NAMALWA (cell line): ENCODE measurements around the gene HDAC4.

Experiments used
- DNase-seq: peaks from one replicate; pipeline ENCODE4 v3.0.0-alpha.2; 2015; ENCODE audit warnings: low spot score

Gene HDAC4

DNA sequence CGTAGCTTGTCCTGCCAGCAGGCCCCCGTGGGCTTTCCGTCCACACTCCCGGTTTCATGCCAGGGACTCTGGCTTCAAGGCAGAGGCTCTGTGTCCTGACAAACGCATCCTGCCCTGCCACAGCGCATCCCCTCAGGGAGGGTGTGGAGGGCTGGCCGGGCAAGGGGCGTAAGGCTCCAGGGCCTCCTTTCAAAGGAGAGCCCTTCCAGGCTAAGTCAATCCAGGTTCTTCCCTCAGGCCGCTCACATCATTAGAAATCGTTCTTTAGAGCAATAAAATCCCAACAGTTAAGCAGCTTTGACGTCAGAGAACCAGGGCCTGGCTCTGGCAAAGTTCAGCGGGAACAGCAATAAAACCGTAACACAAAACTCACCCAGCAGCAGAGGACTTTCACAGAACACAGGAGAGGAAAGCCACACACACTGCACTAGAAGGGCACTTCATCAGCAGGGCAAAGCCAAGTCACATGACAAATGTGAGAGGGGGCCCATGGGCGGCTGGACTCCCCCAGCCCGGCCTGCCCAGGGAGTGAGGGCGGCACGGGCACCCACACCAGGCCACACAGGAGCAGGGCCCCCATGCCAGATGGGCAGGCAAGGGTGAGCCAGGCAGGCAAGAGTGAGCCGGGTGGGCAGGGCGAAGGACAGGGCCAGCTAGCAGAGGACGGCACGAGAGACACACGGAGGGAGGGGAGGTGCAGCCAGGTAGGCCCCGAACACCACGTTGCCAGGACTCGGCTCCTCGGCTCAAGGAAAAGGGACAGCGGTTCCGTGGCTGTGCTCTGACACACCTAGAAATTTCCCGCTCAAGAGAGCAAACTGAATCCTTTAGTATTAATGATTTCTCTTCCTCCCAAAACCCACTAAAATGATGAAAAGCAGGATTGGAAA, 52.0 kb downstream of the HDAC4 start:
- no peak for DNase-seq

DNA sequence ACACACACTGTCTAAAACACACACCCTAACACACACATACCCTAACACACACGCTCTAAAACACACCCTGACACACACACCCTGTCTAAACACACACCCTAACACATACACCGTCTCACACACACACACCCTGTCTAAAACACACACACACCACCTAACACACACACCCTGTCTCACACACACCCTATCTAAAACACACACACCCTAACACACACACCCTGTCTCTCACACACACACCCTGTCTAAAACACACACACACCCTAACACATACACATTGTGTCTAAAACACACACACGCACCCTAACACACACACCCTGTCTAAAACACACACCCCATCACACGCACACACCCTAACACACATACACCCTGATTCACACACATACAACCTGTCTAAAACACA, 54.1 kb downstream of the HDAC4 start:
- DNase-seq = no peak

DNA sequence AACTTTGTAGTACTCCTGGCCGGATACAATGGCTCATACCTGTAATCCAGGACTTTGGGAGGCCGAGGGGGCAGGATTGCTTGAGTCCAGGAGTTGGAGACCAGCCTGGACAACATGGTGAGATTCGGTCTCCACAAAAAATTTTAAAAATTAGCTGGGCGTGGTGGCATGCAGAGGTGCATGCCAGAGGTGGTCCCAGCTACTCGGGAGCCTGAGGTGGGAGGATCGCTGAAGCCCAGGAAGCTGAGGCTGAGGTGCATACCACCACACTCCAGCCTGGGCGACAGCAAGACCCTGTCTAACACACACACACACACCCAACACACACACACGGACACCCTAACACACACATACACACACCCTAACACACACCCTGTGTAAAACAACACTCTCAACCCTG, 55.6 kb downstream of the HDAC4 start:
- DNase-seq = no peak

DNA sequence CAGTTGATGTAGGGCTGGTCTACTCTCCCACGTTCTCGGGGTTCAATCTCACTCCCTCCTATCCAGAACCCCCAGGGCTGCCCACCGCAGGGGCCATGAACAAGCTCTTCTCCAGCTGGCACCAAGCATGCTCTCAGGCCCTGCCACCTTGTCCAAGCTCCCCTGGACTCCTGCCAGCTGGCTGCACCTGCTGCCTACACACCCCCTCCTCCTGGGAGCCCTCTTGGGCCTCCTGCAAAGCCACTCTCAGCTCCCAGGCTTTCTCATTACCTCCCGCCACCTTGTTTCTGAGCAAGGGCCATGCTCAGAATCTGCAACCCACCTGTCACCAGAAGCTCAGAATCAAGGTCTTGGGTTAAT, 56.0 kb downstream of the HDAC4 start:
- no peak for DNase-seq

DNA sequence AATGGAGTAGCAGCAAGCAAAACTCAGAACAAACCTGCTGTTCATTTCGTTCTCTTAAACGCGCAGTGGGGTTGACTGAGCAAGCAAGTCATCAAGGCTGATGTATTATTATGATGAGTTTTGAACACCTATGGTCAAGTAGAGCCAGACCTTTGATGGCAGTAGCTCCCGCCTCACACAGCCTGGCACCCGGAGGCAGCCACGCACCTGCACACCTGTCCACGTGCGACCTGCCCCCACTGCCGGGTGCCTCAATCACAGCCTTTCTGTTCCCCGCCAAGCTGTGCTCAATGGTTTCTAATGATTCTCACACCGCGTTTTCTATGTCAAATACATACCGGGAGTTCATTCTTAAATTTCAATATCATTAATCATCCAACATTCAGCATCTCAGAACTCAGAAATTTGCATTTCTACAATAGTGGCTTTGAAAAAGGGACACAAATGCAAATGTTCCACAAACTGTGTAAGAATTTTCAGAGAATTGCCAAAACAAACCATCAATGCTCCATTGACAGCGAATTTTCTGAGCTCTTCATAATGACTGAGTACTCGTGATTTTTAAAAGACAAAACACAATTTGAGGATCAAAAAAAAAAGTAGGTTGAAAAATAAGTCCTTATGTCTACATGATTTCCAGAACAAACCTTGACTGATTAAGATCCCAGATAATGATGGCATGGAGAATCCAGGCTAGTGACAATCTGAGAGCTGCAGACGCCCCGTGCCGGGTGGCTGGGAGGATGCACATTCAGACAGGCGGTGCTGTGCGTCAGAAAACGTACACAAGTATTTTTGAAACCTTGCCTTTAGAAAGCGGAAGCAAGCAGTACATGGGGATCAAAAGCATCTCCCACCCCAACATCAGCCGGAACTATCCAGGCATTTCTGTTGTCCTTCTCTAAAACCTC, 56.6 kb downstream of the HDAC4 start:
- DNase-seq = no peak

DNA sequence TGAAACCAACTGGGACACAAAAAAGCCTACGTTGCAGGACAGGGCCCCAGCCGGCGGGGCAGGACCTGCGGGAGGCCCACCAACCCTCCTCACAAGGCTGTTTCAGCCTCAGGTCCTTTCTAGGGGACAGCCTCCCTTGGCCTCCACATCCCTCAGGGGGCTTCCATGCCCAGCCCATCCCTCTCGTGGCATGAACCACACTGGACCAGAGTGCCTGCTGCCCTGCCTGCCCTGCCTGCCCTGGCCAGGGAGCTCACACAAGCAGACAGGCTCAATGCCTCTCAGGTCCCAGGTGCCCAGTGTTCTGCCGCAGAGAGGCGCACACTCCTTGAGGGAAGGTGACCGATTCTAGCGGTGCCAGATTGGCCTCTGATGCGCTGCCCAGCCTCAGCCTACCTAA, 57.4 kb downstream of the HDAC4 start:
- DNase-seq = no peak

DNA sequence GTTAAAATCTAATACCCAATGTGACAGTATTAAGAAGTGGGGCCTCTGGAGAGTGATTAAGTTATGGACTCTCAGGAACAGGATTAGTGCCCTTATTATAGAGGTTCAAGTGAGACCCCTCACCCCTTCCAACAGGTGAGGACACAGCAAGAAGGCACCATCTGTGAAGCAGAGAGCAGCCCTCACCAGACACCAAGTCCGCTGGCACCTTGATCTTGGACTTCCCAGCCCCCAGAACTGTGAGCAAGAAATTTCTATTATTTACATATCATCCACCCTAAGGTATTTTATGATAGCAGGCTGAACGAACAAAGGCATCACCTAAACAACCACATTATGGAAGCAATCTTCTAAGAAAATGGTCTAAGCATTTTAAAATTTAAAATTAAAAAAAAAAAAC, 59.0 kb downstream of the HDAC4 start:
- no peak for DNase-seq

DNA sequence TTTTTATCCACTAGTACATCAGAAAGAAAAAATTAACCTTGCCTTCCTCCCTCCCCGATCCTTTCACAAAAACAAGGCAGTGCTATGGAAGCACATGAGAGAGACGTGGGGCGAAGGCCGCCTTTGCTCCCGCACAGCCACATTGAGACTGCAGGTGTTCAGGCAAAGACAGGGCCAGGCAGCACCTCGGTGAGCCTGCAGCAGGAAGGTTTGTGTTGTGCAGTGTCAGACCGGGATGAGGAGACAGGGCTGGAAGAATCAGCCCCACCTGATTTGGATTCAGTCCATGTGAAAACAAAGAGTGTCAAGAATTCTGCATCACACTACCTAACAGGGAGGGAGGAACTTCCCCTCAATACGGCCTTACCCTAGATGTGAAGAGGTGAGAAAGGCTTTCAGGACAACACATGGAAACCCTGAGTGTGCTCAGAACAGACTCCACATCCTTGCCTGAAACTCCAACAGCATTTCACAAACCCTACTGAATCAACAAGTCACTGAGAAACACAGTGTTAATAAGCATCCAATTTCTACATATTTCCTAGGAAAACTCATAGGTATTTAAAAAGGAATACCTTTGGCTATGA, 59.6 kb downstream of the HDAC4 start:
- no peak for DNase-seq

DNA sequence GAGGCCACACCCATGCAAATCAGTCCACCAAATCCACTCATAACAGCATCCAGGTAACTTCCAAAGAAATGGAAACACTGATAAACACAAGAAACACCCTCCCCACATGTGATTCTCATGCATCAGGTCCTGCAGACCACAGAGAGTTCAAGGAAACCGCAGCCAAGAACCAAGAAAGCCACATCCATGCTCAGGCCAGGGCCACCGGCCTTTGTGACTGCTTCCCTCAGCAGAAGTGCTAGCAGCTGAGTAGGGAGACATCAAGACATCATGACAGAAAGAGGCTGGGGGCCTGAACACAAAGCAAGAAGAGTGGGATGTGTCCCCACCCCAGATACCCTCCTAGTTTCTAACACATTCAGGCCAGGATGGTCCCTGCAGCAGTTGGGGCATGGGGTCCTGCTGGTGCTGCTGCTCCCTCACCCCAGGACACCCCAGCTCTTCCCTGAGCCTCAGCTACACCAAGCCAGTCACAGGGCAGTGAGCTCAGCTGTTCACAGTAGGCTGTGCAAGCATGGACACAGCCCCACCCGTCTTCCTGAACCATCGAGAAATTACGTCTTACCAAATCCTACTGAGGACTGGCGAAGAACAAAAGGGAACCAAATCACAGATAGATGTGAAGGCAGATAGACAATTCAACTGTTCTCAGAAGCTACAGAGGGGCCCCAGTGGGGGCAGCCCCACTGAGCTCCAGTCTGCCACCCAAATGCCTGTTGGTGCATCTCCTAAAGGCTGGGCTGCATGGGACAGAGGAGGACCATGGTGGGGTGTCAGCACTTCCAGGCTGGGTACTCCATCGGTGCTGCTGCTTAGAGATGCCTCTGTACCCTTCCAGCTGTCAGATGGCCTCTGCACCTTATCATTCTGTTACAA, 60.9 kb downstream of the HDAC4 start:
- no peak for DNase-seq

DNA sequence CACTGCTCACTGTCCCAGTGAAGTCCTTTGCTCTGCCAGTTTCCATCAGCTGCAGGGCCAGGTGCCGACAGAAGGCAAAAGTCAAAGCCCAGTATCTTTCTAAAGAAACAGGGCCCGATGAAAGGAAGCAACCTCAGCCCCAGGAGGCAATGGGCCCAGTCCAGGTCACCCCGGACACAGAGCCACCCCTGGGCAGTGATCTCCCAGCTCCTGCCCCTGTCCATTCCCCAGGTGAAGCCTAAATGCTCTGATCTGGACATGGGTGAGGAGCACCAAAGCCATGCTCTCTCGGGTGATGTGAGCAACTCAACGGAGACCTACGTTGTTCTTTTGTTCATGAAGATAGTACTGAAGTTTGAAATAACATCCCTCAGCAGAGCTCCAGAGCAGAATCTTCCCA, 61.6 kb downstream of the HDAC4 start:
- no peak for DNase-seq

DNA sequence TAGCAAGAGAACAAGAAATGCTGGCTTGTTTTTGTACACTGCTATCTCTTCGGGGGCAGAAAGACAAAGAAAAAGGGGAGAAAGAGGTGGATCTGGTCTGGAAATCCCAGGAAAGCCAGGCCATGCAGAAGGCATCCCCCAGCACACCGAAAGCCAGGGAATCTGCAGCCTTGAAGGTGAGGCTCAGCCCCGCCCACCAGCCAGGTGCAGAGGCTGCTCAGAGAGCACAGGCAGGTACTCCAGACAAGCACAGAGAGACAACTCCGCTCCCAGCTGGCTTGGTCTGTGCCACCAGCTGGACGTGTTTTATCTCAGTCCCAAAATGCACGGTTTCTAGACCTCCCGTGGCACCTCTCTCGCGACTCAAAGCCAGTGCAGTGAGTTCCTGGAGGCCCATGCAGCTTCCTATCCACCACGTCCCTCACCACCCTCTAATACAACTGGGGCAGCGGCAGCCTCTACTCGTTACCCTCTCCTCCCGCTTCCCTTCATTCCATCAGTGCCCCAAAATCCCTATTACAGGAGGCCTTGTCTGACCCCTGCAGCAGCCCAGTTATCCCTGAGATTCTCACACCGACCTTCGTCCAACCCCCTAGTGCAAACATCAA, 62.8 kb downstream of the HDAC4 start:
- no peak for DNase-seq

DNA sequence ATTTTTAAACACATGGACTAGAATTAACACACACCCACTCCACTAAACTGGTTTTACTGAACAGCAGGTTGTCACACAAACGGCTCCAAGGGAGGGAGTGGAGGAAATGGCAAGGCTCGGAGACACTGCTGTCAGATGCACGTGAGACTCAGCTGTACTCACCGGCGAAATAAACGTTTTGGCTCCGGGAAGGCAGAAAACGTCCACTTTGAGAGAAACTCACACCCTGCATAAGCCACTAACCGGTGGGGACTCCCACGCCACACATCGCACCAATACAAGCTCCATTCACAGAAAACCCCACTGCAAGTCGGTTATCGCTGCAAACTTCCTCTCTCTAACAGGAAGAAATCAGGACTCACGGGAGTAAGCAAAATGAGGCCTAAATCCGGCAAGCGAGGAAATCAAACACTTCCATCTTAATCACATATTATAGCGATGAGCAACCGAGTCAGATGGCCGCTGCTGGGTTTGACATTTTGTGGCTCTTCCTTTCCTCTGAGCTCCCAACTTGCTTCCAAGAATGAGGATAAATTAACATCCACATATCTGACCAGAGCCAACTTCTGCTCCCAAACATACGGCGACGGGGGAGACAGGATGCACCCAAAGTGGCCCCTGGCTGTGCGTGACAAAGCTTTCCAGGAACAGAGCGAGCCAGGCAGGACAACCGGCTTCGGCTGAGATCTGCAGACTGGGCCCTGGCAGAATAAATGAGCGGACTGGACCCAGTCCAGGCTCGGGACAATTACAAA, 63.5 kb downstream of the HDAC4 start:
- DNase-seq = no peak

DNA sequence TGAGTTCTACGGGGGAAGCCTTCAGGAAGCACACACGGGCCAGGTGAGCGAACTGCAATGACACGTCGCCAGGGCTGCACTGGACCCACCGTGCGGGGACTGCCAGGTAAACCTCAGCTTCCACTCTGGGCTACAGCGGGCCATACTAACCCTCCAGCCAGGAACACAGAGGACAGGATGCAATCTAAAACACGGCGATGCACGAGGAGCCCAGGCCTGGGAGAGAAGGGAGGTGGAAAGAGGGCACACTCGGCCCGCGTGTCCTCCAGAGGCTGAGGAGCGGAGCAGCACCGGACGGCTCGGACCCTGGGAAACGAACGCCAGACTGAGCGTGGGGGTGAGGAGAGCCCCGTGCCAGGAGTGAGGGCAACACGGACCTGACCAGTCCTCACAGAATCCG, 69.3 kb downstream of the HDAC4 start:
- DNase-seq = no peak

DNA sequence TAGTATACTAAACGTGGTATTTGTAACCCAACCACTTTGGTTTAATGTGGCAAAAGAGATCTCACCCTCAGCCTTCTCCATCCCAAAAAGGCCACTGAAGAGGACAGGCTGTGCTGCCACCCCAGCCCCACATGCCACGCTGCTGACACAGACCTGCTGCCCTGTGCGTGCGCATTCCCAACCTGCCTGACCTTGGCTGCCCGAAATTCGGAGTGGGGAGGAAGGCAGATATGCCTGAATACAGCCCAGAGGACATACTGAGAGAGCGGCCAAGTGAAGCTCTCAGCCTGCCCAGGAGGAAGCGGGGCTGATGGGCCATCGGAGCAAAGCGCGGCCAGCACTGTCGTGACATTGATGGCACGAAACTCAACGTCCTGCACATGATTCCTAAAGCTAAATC, 70.0 kb downstream of the HDAC4 start:
- DNase-seq = no peak

DNA sequence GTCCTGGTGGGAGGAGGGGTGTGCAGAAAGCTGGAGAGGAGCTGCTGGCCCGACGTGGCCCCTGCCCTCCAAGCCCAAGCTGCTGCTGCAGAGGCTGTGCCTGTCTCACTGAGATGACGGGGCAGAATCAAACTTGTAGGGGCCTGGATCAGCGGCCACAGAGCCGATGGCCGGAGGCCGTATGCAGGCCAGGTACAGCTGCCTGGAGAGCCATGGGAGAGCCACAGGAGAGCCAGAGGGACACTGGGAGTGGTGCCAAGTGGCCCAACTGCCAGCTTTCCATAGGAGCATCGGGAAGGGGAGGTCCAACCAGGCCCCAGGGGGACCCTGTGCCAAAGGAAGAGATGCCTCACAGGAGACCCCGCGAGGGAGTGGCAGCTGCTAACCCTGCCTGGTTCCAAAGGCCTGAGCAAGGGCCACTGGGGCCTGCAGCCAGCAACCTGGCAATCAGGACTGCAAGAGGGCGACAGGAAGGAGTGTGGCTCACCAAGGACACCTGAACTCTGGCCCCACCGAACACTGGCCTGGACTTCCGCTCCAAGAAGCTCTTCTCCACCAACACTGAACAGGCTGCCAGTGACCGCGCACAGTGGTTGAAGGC, 70.7 kb downstream of the HDAC4 start:
- DNase-seq = no peak

DNA sequence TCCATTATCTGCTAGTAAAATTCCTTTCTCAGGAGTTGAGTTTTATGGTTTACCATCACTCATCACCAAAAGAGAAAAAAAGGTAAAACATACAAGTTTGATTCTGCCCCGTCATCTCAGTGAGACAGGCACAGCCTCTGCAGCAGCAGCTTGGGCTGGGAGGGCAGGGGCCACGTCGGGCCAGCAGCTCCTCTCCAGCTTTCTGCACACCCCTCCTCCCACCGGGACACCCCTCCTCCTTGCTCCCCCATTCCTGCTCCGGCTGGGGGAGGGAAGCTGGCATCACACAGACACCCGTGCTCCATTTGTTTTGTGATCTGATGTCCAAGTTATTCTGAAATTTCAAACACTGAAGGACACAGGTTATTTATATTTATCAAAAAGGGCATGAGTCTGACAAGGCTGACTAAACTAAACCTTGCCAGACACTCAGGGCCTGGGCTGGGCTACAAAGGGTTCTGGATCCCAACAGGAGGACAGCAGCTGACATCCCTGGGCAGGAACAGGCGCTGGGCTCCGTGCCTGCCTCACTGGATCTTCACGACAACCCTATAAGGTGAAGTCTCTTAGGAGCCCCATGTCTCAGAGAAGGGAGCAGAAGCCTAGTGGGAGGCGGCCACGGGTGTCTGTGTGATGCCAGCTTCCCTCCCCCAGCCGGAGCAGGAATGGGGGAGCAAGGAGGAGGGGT, 71.4 kb downstream of the HDAC4 start:
- no peak for DNase-seq

DNA sequence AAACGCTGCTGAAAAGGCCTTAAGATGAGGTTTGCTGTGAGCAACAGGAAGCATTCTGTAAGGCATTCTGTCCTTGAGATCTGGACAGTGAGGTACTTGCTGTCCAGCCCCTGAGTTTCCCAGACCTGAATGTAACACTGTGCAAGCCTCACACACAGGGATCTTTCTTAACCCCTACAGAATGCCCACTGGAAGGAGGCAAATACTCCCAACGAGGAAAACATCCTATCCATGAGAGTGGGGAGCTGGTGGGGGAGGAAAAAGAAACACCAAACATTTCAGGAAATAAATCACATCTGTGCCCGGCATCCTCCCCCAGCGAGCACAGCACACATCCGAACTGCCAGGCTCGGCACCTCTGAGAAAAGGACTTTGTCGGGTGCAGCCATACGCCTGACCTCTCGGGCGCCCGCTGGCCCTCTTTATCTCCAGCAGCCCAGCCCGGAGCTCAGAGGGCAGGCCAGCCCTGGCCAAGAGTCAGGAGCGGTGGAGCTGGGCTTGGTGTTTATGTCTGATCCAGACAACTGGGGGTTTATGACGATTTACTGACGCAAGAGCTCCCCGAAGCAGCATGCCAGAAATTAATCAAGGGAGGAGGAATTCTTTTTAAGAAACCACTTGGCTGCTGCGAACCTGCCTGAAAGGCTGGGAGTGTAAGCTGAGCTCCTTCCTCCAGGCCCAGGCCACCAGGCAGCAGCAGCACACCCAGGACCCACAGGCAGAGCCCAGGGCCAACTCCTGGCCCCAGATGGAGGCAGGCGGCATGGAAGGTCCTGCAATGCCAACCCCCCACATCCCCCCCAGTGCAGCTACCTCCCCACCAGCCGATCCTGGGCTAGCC, 72.2 kb downstream of the HDAC4 start:
- DNase-seq = no peak

DNA sequence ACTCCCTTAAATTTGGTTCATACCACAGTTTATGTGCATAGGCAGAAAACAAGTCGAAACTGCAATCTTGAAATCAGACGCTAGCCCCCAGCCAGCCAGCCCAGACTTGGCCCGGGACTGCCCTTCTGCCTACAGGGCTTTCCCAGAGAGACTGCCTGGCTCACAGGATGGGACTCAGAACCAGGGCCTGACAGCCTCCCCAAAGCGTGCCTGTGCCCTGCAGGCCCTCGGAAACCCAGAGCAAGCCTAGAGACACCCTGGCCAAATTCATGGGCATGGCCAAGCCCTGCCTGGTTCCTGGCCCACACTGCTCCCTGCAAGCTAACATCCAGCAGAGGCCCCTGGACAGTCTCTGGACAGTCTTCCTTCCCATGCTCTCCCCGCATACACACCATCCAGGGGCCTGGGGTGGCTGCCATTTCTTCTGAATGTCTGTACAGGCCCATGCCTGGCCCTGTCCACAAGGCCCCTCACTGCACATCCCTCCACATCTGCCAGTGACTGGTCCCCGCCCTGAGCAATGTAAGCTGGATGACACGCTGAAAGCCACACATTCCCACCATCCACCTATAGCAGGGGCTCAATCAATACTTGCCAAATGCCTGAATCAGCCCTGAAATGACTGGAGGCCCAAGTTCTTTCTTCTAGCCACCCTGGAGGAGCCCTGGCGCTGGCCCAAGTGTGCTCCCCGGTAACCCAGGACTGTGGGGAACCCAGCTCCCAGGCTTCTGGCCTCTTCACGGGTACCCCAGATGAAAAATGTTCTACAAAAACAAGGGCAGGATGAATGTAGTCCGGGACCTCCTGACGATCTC, 73.1 kb downstream of the HDAC4 start:
- DNase-seq = no peak
